GM23338 (cell line): ENCODE results near the gene CATSPERE. TPM values are rescaled to one million over a fixed set of nuclear protein-coding genes. Genes with fewer than 3 reads are reported as not detected.
"Not testable (repeated sequence)": the region's sequence is repeated elsewhere in the genome, so short reads cannot be mapped to it uniquely, and the experiment has no call there.

ENCODE experiments used
- ATAC-seq: fragments of 200-7000 bp; cut with Tn5 transposase; 3 replicates; pipeline ENCODE4 v1.9.1; 2020
- DNase-seq: peaks from one replicate; pipeline ENCODE4 v3.0.0-alpha.2; 2015; ENCODE audit warnings: low spot score
- H2AFZ ChIP-seq: fragments of 200-600 bp; sonication (generic); 2 replicates; pipeline ENCODE4 v1.8.0; 2016; ENCODE audit warnings: antibody characterized with exemption, mild to moderate bottlenecking, moderate library complexity
- H3F3A ChIP-seq: fragments of 200-600 bp; sonication (generic); replicated peaks from 2 replicates; pipeline ENCODE4 v1.8.0; 2017; ENCODE audit warnings: antibody characterized with exemption, mixed run types, low read depth
- H3K27ac ChIP-seq: fragments of 200-600 bp; sonication (generic); 2 replicates; pipeline ENCODE4 v1.6.1; 2016; ENCODE audit warnings: low read depth
- H3K27me3 ChIP-seq: fragments of 200-600 bp; sonication (generic); 2 replicates; pipeline ENCODE4 v1.8.0; 2016; ENCODE audit warnings: mild to moderate bottlenecking, mixed run types, moderate library complexity; ENCODE audit not compliant: insufficient read depth
- H3K36me3 ChIP-seq: fragments of 200-600 bp; sonication (generic); 2 replicates; pipeline ENCODE4 v1.8.0; 2016; ENCODE audit warnings: mild to moderate bottlenecking; ENCODE audit not compliant: insufficient read depth
- H3K4me1 ChIP-seq: fragments of 200-600 bp; sonication (generic); 2 replicates; pipeline ENCODE4 v1.8.0; 2016; ENCODE audit warnings: mild to moderate bottlenecking, moderate library complexity; ENCODE audit not compliant: insufficient read depth
- H3K4me2 ChIP-seq: fragments of 200-600 bp; sonication (generic); 2 replicates; pipeline ENCODE4 v1.7.1; 2017; ENCODE audit warnings: mixed run types
- H3K4me3 ChIP-seq: fragments of 200-600 bp; sonication (generic); 2 replicates; pipeline ENCODE4 v1.6.1; 2016; ENCODE audit warnings: mixed run types
- H3K79me2 ChIP-seq: fragments of 200-600 bp; sonication (generic); replicated peaks from 2 replicates; pipeline ENCODE4 v1.8.0; 2017; ENCODE audit warnings: mild to moderate bottlenecking; ENCODE audit not compliant: insufficient read depth
- H3K9me2 ChIP-seq: fragments of 200-600 bp; sonication (generic); 2 replicates; pipeline ENCODE4 v1.8.0; 2017; ENCODE audit not compliant: insufficient read depth
- H4K20me1 ChIP-seq: fragments of 200-600 bp; sonication (generic); replicated peaks from 2 replicates; pipeline ENCODE4 v1.8.0; 2017; ENCODE audit warnings: mild to moderate bottlenecking; ENCODE audit not compliant: insufficient read depth
- H3K27ac Mint-ChIP-seq: 2 replicates; pipeline ENCODE4 v1.8.0; 2020; ENCODE audit warnings: inconsistent platforms, mild to moderate bottlenecking, moderate library complexity, mixed read lengths
- H3K27me3 Mint-ChIP-seq: 3 replicates; pipeline ENCODE4 v1.8.0; 2022; ENCODE audit warnings: low read depth, mild to moderate bottlenecking, moderate library complexity, mixed read lengths, inconsistent platforms; ENCODE audit not compliant: insufficient read depth, poor library complexity
- H3K36me3 Mint-ChIP-seq: 3 replicates; pipeline ENCODE4 v1.8.0; 2021; ENCODE audit warnings: low read depth, mild to moderate bottlenecking, inconsistent platforms, moderate library complexity, mixed read lengths
- H3K4me1 Mint-ChIP-seq: 3 replicates; pipeline ENCODE4 v1.8.0; 2020; ENCODE audit warnings: mild to moderate bottlenecking, inconsistent platforms, mixed read lengths
- H3K4me3 Mint-ChIP-seq: 3 replicates; pipeline ENCODE4 v1.8.0; 2021; ENCODE audit warnings: moderate library complexity, mild to moderate bottlenecking, inconsistent platforms, mixed read lengths
- H3K9me3 Mint-ChIP-seq: 3 replicates; pipeline ENCODE4 v1.8.0; 2020; ENCODE audit warnings: moderate library complexity, mild to moderate bottlenecking, inconsistent platforms, mixed read lengths
- CREB1 ChIP-seq: fragments of 250-450 bp; sonication (Bioruptor Pico); IDR thresholded peaks from 2 replicates; pipeline ENCODE4 v1.5.0; 2020; ENCODE audit warnings: low read depth, mild to moderate bottlenecking, moderate library complexity
- EZH2phosphoT487 ChIP-seq: fragments of 200-600 bp; sonication (generic); IDR thresholded peaks from one replicate; pipeline ENCODE4 v1.8.1; 2018; ENCODE audit warnings: antibody characterized with exemption; ENCODE audit not compliant: unreplicated experiment
- NANOG ChIP-seq: IDR thresholded peaks from 2 replicates; pipeline ENCODE4 v1.6.1; 2016; ENCODE audit warnings: antibody characterized with exemption, borderline replicate concordance
- REST ChIP-seq: IDR thresholded peaks from one replicate; pipeline ENCODE4 v1.6.1; 2018; ENCODE audit warnings: antibody characterized with exemption; ENCODE audit not compliant: unreplicated experiment
- STAT1 ChIP-seq: IDR thresholded peaks from one replicate; pipeline ENCODE4 v1.6.1; 2016; ENCODE audit warnings: antibody characterized with exemption; ENCODE audit not compliant: unreplicated experiment
- ZNF114 ChIP-seq: fragments of 250-450 bp; sonication (Bioruptor Pico); IDR thresholded peaks from 2 replicates; pipeline ENCODE4 v1.5.0; 2020; ENCODE audit warnings: mild to moderate bottlenecking, moderate library complexity
- polyA plus RNA-seq: library from polyadenylated mRNA; unstranded; fragments of >200 nt; fragmentation: Nextera tagmentation; extraction: Ambion mirVana; gene quantifications from 2 replicates; pipeline ENCODE4 v1.2.1, GENCODE V29; 2016
- total RNA-seq: library from RNA; depleted of rRNA; stranded (reverse); fragments of >200 nt; shearing (Covaris generic); gene quantifications from 2 replicates; pipeline ENCODE4 v1.2.3, GENCODE V29; 2014

Gene CATSPERE
- total and polyA plus RNA-seq, 2 experiments from 2014 or later, result 0.70 TPM; not detected in 1

- TF ChIP-seq REST (no peak), CREB1 (CRISPR knock-in tag) (no peak)
Observed at GRCh38 chr1:244473059-244473605, 12.1 kb downstream of the CATSPERE start (continued).

GRCh38 chr1:244484971-244485370, 23.9 kb downstream of the CATSPERE start:
- not testable (repeated sequence) for H3K27me3 Mint-ChIP-seq, H3K4me3 ChIP-seq, H3K27ac Mint-ChIP-seq, H3K4me3 Mint-ChIP-seq, H3K36me3 ChIP-seq, H3K4me1 ChIP-seq, H3K36me3 Mint-ChIP-seq, H3K79me2 ChIP-seq, H3F3A ChIP-seq, H3K9me3 Mint-ChIP-seq, H4K20me1 ChIP-seq, H3K27ac ChIP-seq, H3K4me2 ChIP-seq, ATAC-seq, H3K4me1 Mint-ChIP-seq, H2AFZ ChIP-seq, H3K27me3 ChIP-seq, DNase-seq, H3K9me2 ChIP-seq

- Mint-ChIP-seq H3K36me3 (no peaks in the 10 kb centered on the region), H3K27ac (no peak overlapping the region), H3K4me3 (no peak overlapping the region), H3K4me1 (peaks cover 4% of the 10 kb centered on the region; the same call in 1 of the 3 replicates), H3K27me3 (peaks cover 1% of the 10 kb centered on the region), H3K9me3 (peaks cover 4% of the 10 kb centered on the region; the same call in 1 of the 3 replicates)
- TF ChIP-seq EZH2phosphoT487, result no peak
- no peak for TF ChIP-seq REST
- TF ChIP-seq STAT1, result no peak
- TF ChIP-seq NANOG, result no peak
- TF ChIP-seq ZNF114, result no peak
- Histone ChIP-seq H3K9me2 (no peaks in the 10 kb centered on the region), H3K4me2 (no peak overlapping the region), H3K79me2 (no peaks in the 10 kb centered on the region), H3K27ac (no peak overlapping the region), H4K20me1 (no peaks in the 10 kb centered on the region), H3F3A (no peaks in the 10 kb centered on the region), H3K4me3 (no peak overlapping the region), H2AFZ (no peak overlapping the region), H3K36me3 (no peaks in the 10 kb centered on the region), H3K4me1 (no peaks in the 10 kb centered on the region), H3K27me3 (no peaks in the 10 kb centered on the region)
- no peak for ATAC-seq
- DNase-seq, result no peak
Observed at GRCh38 chr1:244494653-244495052, 33.6 kb downstream of the CATSPERE start.
